HFF-Myc (cell line): ENCODE results near the gene CPSF4.

Source experiments
- DNase-seq: peaks from one replicate; pipeline ENCODE4 v3.0.0-alpha.2; 2011; ENCODE audit warnings: low read depth; ENCODE audit errors: extremely low read depth
- H3K4me3 ChIP-seq: replicated peaks from 2 replicates; pipeline ENCODE4 v1.5.1; 2011; ENCODE audit warnings: low read depth, mild to moderate bottlenecking, control low read depth, low read length
- TF ChIP-seq, protein P1 (sequence below): IDR thresholded peaks from 2 replicates; pipeline ENCODE4 v1.5.1; 2012; ENCODE audit warnings: mild to moderate bottlenecking, low read depth, low read length, control low read depth; ENCODE audit errors: missing control alignments

CPSF4 gene

DNA sequence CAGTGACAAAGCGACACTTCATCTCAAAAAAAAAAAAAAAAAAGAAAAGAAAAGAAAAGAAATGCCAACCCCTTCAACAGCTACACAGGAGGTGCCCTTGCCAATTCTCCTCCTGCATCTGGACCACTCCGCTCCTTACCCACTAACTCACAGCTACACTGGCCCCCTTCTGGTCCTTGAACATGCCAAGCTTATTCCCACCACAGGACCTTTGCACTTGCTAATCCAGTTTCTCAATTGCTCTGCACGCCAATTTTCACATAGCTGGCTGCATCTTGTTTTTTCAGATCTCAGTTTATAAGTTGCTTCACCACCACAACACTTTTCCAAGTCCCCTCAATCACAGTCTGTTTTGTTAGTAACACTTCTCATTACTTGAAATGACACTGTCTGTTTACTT, 35.9 kb upstream of the CPSF4 start:
- TF ChIP-seq, protein P1, sequence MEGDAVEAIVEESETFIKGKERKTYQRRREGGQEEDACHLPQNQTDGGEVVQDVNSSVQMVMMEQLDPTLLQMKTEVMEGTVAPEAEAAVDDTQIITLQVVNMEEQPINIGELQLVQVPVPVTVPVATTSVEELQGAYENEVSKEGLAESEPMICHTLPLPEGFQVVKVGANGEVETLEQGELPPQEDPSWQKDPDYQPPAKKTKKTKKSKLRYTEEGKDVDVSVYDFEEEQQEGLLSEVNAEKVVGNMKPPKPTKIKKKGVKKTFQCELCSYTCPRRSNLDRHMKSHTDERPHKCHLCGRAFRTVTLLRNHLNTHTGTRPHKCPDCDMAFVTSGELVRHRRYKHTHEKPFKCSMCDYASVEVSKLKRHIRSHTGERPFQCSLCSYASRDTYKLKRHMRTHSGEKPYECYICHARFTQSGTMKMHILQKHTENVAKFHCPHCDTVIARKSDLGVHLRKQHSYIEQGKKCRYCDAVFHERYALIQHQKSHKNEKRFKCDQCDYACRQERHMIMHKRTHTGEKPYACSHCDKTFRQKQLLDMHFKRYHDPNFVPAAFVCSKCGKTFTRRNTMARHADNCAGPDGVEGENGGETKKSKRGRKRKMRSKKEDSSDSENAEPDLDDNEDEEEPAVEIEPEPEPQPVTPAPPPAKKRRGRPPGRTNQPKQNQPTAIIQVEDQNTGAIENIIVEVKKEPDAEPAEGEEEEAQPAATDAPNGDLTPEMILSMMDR: no peak
- H3K4me3 ChIP-seq: no peak overlapping the region
- no peak for DNase-seq

DNA sequence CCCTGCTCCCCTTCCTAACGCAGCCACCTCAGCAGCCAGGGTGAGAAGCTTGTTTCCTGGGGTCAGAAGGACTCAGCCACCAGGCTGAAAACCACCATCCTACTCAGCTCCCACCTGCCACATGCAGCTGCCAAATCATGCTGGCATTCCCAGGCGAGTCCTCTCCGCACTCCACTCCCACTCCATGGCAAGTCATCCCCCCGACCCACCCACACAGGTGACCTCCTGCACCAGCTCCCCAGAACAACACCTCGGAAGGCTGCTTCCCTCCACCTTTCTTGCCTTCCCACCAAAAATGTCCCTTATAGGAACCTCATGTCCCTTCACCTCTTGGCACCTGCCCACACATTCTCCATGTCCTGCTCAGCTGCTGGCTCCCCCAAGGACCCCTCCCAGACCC, 35.0 kb upstream of the CPSF4 start:
- H3K4me3 ChIP-seq: no peak overlapping the region
- DNase-seq: no peak
- TF ChIP-seq, protein P1: no peak

DNA sequence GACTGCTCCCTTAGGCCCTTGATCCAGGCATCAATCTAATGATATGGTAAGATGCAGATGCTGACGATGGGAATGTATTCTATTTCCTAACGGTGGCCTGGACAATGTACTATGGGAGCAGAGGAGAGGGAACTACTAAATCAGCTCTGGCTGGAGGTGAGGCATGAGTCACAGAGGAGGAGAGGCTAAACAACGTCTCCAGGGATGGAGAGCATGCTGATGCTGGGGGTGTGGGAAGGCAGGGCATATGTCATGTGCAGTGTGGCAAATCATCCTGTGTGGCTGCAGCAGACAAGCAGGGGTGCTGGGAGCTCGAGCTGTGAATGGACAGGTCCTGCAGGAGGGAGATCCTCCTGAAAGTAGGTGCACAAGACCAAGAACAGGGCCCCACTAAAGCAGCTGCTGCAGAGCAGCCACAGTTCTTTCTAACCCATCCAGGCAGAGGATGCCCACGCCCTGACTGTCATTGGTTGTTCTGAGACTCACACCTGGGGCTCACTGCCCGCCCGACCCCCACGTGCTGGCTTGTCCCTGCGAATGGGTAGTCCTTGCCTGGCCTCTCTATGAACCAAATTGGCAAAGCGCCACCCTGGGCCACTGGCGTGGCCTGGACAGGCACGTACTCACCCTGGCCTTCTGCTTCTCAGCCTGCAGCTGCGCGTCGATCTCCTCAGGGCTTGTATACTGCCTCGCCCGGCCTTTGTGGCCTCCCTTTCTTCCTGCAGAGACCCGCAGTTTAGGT, 34.3 kb upstream of the CPSF4 start:
- no peak for DNase-seq
- TF ChIP-seq, protein P1: no peak
- H3K4me3 ChIP-seq: no peak overlapping the region

DNA sequence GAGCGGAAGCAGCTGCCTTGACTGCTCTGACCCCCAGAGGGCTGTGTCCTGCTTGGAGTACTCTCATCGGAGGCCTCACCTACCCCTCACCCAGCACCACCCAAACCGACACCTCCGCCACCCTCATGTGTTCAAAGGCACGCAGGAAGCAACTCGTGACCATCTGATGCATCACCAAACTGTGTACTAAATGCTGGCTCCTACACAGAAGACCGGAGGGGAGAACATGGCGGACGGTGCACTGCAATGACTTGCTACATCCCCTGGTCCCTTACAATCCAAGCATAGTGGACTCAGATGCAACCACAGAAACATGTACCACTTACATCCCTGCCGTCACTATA, 33.8 kb upstream of the CPSF4 start:
- H3K4me3 ChIP-seq: no peak overlapping the region
- TF ChIP-seq, protein P1: no peak
- DNase-seq: no peak

DNA sequence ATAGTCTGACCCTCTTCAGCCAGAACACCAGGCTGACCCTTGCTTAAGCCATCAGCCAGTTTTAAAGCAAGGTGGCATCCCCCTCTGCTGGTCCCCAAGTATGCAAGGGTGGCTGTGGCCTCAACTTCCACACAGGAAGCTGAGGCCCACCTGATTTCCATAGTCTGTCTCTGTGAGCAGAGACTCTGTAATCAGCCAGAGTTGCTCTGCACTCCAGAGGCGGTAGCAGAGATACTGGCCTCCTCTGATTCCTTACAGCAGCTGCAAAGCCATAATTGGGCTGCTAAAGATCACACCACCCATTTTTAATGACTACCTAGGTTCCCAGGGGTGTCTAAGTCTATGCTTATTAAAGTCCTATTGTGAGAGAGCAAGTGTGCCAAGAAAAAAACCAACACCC, 32.2 kb upstream of the CPSF4 start:
- TF ChIP-seq, protein P1: no peak
- peak overlapping the region; percentile 99 for H3K4me3 ChIP-seq
- no peak for DNase-seq

DNA sequence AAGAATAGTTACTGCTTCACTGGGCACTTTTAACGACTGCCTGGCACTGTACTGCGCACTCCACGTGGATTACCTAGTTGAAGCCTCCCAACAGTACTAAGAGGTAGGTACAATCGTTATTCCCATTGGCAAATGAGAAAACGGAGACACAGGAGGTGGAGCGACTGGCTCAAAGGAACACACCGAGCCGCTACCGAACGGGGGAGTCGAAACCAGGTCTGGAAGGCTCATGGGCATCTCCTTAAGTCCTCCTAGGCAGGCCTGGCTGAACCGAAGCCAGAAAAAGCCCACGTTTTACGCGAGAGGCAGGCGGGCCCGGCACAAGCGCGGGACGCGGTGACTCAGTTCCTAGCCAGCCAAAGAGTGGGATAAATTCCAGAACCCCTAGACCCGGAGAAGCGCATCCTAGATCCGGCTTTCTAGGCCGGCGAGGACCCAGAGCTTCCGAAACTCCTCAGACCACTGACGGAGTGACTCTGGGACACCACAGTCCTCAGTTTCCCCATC, 30.8 kb upstream of the CPSF4 start:
- TF ChIP-seq, protein P1: no peak
- peak overlapping the region; percentile 99 for H3K4me3 ChIP-seq
- DNase-seq: no peak
